Prostate gland (tissue), 2 donors: Measurements from ENCODE around the gene GMPPA. TPM values are rescaled to one million over a fixed set of nuclear protein-coding genes. Genes with fewer than 3 reads are reported as not detected.

Experiments used
- DNase-seq: peaks from one replicate; pipeline ENCODE4 v3.0.0-alpha.2; 2019; ENCODE audit warnings: low spot score
- H3K27ac ChIP-seq, 2 donors: fragments of 200-600 bp; sonication (generic); 2 replicates each; pipeline ENCODE4 v1.5.1; 2017 to 2019
- H3K27me3 ChIP-seq: fragments of 200-600 bp; sonication (generic); replicated peaks from 2 replicates; pipeline ENCODE4 v1.5.1; 2019; ENCODE audit not compliant: insufficient read depth
- H3K36me3 ChIP-seq, 2 donors: fragments of 200-600 bp; sonication (generic); 1 replicate in 1 of 2; 2 replicates in 1 of 2; pipeline versions ENCODE4 v1.5.1 to v1.8.1; 2017 to 2019
- H3K4me1 ChIP-seq: fragments of 200-600 bp; sonication (generic); replicated peaks from 2 replicates; pipeline ENCODE4 v1.5.1; 2019
- H3K4me3 ChIP-seq, 2 donors: fragments of 200-600 bp; sonication (generic); 2 replicates each; pipeline ENCODE4 v1.5.1; 2017 to 2019
- H3K9me3 ChIP-seq: fragments of 200-600 bp; sonication (generic); 2 replicates; pipeline ENCODE4 v1.5.1; 2017
- POLR2A ChIP-seq: fragments of 450-650 bp; IDR thresholded peaks from one replicate; pipeline ENCODE4 v1.6.1; 2016; ENCODE audit warnings: antibody characterized with exemption, mild to moderate bottlenecking
- POLR2AphosphoS5 ChIP-seq: sonication (generic); formaldehyde crosslinking; IDR thresholded peaks from one replicate; pipeline ENCODE4 v1.6.1; 2017; ENCODE audit warnings: antibody characterized with exemption
- WGBS: methylation state at CpG from one replicate; pipeline ENCODE4 v1.1.5; 2018; 5-methylcytosine and 5-hydroxymethylcytosine counted together
- intact Hi-C: fragments of 100-400 bp; cut with DNase I; formaldehyde crosslinking; loops from one replicate; pipeline ENCODE4 v1.14.2; 2022
- total RNA-seq, 2 donors: library from RNA; depleted of rRNA; stranded (reverse); fragments of >200 nt; gene quantifications; one replicate each; pipeline ENCODE4 v1.1.0, GENCODE V29; 2016
- TF ChIP-seq, protein P1 (sequence below), 4 experiments: fragments of 200-600 bp in 2 of 4; fragments of 450-650 bp in 2 of 4; sonication (generic) in 2 of 4; IDR thresholded peaks; 1 replicate in 3 of 4; 2 replicates in 1 of 4; pipeline ENCODE4 v1.5.1; 2016 to 2019; ENCODE audit warnings: antibody characterized with exemption in 4 of 4, mild to moderate bottlenecking in 2 of 4, moderate library complexity in 2 of 4

Gene GMPPA
- total RNA-seq, 2 donors from 2014 or later = 41.2 to 53.8 TPM

DNA sequence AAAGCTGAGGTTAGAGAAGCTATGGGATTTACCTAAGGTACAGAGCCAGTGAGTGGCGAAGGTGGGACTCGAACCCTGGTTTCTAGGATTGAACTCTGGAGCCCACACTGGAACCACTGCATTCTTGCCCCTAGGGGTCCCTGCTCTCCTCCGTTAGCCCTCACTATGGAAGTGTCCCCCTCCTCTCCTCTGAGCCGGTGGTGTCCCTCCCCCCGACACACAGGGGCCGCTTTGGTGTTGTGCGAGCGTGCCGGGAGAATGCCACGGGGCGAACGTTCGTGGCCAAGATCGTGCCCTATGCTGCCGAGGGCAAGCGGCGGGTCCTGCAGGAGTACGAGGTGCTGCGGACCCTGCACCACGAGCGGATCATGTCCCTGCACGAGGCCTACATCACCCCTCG lies 8.5 kb upstream of the GMPPA start:
- intact Hi-C loops = no loop called here
- Histone ChIP-seq H3K4me3 (no peak overlapping the region), H3K9me3 (no peaks in the 10 kb centered on the region), H3K27ac (no peak overlapping the region), H3K4me1 (no peaks in the 10 kb centered on the region), H3K27me3 (no peaks in the 10 kb centered on the region), H3K36me3 (no peaks in the 10 kb centered on the region)
- no peak for DNase-seq
- TF ChIP-seq, protein P1, sequence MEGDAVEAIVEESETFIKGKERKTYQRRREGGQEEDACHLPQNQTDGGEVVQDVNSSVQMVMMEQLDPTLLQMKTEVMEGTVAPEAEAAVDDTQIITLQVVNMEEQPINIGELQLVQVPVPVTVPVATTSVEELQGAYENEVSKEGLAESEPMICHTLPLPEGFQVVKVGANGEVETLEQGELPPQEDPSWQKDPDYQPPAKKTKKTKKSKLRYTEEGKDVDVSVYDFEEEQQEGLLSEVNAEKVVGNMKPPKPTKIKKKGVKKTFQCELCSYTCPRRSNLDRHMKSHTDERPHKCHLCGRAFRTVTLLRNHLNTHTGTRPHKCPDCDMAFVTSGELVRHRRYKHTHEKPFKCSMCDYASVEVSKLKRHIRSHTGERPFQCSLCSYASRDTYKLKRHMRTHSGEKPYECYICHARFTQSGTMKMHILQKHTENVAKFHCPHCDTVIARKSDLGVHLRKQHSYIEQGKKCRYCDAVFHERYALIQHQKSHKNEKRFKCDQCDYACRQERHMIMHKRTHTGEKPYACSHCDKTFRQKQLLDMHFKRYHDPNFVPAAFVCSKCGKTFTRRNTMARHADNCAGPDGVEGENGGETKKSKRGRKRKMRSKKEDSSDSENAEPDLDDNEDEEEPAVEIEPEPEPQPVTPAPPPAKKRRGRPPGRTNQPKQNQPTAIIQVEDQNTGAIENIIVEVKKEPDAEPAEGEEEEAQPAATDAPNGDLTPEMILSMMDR (IDR thresholded peaks at IDR 0.05) = no peak
- TF ChIP-seq POLR2A (no peak), POLR2AphosphoS5 (no peak)
- 80% methylated on average over 22 of the region's 23 CpGs for WGBS

DNA sequence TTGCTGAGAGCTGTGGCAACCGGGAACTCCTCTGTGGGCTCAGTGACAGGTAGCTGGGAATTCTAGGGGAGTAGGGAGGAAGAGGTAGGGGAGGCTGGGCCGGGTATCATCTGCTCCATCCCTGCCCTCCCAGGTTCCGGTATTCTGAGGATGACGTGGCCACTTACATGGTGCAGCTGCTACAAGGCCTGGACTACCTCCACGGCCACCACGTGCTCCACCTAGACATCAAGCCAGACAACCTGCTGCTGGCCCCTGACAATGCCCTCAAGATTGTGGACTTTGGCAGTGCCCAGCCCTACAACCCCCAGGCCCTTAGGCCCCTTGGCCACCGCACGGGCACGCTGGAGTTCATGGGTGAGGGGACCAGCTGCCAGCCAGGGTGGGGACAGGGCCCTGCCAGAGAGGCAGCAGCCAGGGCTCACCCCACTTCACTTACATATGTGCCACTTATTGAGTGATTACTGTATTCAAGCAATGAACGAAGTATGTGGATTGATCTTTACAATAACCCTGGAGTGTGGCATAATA lies 8.0 kb upstream of the GMPPA start:
- TF ChIP-seq POLR2AphosphoS5 (no peak), POLR2A (no peak)
- TF ChIP-seq, protein P1 (IDR thresholded peaks at IDR 0.05) = no peak
- intact Hi-C loops = no loop called here
- WGBS = 76% methylated on average over 10 of the region's 10 CpGs
- no peaks in the 10 kb centered on the region for H3K36me3 ChIP-seq
- no peak overlapping the region for H3K27ac ChIP-seq
- H3K4me3 ChIP-seq = no peak overlapping the region
- H3K27me3 ChIP-seq = no peaks in the 10 kb centered on the region
- no peaks in the 10 kb centered on the region for H3K4me1 ChIP-seq
- DNase-seq = no peak
- H3K9me3 ChIP-seq = no peaks in the 10 kb centered on the region

DNA sequence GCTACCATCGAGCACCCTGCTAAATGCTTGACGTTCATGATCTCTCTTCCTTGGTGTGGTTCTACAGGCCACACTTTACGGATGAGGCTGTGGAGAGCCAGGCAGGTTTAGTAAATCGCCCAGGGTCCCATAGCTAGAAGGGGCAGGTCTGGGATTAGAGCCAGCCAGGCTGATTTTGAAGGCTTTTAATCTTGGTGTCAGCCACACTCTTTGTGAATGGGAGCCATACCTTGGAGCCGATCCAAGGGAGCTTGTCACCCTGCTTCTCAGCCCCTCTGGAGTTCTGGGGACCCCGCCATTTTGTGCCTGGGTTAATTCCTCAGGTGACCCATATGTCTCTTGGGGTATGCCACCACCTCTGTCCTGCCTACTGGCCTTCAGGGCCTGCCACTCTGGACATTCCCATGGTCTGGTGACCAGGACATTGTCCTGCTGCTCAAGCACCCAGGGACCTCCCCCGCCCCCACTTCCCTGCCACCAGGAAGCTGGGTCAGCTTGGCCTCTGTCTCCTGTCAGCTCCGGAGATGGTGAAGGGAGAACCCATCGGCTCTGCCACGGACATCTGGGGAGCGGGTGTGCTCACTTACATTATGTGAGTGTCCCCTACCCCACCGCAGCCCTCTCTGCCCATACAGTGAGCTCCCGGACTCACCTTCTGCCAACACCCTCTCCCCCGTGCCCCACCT lies 7.3 kb upstream of the GMPPA start:
- intact Hi-C loops = no loop called here
- H3K27me3 ChIP-seq = no peaks in the 10 kb centered on the region
- H3K27ac ChIP-seq = no peak overlapping the region
- no peaks in the 10 kb centered on the region for H3K9me3 ChIP-seq
- no peaks in the 10 kb centered on the region for H3K4me1 ChIP-seq
- H3K4me3 ChIP-seq = no peak overlapping the region
- H3K36me3 ChIP-seq = no peaks in the 10 kb centered on the region
- WGBS = 82% methylated on average over 14 of the region's 14 CpGs
- no peak for DNase-seq
- no peak for TF ChIP-seq POLR2AphosphoS5
- TF ChIP-seq, protein P1 (IDR thresholded peaks at IDR 0.05) = no peak
- no peak for TF ChIP-seq POLR2A

DNA sequence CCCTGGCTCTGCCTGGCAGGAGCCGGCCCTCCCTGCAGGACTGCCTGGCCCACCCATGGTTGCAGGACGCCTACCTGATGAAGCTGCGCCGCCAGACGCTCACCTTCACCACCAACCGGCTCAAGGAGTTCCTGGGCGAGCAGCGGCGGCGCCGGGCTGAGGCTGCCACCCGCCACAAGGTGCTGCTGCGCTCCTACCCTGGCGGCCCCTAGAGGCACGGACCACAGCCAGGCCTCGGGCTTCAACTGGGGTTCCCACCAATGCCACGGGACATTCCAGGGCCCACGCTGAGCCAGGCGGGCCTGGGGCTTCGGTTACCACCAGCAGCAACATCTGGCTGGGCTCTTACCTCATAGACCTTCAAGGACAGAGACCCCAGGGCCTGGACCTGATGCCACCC lies 6.1 kb upstream of the GMPPA start:
- no peaks in the 10 kb centered on the region for H3K27me3 ChIP-seq
- no peak for DNase-seq
- 79% methylated on average over 19 of the region's 20 CpGs for WGBS
- no peak overlapping the region for H3K27ac ChIP-seq
- H3K36me3 ChIP-seq = no peaks in the 10 kb centered on the region
- no peaks in the 10 kb centered on the region for H3K9me3 ChIP-seq
- no peak overlapping the region for H3K4me3 ChIP-seq
- H3K4me1 ChIP-seq = peaks cover 5% of the 10 kb centered on the region
- TF ChIP-seq POLR2A = no peak
- no peak for TF ChIP-seq POLR2AphosphoS5
- TF ChIP-seq, protein P1 (IDR thresholded peaks at IDR 0.05) = no peak
- intact Hi-C loops = no loop called here

DNA sequence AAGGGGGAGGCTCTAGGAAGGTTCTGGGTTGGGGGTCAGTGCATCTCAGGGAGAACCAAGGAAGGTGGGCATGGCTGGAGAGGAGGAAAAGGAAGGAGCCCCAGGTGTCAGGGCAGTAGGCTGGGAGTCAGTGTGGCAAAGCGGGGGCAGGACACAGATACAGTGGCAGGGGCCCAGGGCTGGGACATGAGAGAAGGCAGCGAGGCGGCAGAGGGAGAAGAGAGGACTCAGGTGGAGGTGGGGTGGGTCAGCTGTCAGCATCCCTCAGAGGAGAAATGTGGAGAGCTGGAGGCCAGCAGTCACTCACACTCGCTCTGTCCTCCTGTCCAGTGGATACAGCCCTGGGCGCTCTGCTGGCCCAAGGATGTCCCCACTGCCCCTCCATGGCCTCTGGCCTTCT lies 5.6 kb upstream of the GMPPA start:
- H3K9me3 ChIP-seq = no peaks in the 10 kb centered on the region
- no peak for TF ChIP-seq POLR2AphosphoS5
- DNase-seq = no peak
- no peak overlapping the region for H3K27ac ChIP-seq
- H3K27me3 ChIP-seq = no peaks in the 10 kb centered on the region
- no peak overlapping the region for H3K4me3 ChIP-seq
- intact Hi-C loops = no loop called here
- H3K36me3 ChIP-seq = no peaks in the 10 kb centered on the region
- WGBS = 92% methylated on average over 5 of the region's 5 CpGs
- H3K4me1 ChIP-seq = peaks cover 5% of the 10 kb centered on the region
